ENCODE measurements around the gene RTP5.

The RTP5 gene

DNA sequence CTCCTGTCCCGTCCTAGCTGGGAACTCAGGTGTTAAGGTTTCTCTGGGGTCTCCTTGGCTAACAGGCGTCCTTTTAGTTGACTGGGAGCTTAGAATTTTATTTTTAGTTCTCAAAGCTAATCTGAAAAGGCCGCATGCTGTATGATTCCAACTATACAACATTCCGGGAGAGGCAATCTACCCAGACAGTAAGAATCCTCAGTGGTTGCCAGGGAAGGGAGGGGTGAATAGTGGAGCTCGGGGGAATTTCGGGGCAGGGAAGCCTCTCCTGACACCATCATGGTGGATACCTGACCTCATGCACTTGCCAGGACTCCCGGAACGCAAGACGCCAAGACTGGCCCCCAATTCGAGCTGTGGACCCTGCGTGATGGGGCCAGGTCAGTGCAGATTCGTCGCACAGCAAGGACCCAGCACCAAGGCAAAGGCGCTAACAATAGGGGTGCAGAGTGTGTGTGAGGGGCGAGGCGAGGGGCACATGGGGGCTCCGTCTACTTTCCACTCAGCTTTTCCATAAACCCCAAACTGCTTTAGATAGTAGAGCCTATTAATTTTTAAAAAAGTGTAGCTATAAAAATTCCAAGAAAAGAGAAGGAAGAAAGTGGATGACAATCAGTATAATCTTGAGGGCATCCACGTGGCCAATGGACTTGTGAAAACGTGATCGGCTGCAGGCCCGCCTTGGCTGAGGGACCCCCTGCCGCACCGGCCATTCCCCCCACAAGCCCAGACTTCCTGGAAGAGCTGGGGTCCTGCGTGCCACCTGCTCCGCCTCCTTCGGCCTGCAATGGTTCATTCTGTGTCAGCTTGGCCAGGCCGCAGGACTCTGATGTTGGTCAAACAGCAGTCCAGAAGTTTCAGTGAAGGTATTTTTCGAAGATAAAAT is 28.1 kb upstream of the RTP5 start:
- TF ChIP-seq, protein P1, sequence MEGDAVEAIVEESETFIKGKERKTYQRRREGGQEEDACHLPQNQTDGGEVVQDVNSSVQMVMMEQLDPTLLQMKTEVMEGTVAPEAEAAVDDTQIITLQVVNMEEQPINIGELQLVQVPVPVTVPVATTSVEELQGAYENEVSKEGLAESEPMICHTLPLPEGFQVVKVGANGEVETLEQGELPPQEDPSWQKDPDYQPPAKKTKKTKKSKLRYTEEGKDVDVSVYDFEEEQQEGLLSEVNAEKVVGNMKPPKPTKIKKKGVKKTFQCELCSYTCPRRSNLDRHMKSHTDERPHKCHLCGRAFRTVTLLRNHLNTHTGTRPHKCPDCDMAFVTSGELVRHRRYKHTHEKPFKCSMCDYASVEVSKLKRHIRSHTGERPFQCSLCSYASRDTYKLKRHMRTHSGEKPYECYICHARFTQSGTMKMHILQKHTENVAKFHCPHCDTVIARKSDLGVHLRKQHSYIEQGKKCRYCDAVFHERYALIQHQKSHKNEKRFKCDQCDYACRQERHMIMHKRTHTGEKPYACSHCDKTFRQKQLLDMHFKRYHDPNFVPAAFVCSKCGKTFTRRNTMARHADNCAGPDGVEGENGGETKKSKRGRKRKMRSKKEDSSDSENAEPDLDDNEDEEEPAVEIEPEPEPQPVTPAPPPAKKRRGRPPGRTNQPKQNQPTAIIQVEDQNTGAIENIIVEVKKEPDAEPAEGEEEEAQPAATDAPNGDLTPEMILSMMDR (IDR thresholded peaks at IDR 0.05; ENCODE audit: borderline replicate concordance, insufficient read depth, low read depth, low read length), result no peak

GRCh38 chr2:241842067-241842415 is 27.5 kb upstream of the RTP5 start:
- H3K4me3 ChIP-seq (ENCODE audit: low read depth, low read length), result no peak overlapping the region
- TF ChIP-seq, protein P1 (IDR thresholded peaks at IDR 0.05; ENCODE audit: borderline replicate concordance, insufficient read depth, low read depth, low read length), result no peak

More for the DNA sequence above, 28.1 kb upstream of the RTP5 start:
- H3K4me3 ChIP-seq (ENCODE audit: low read depth, low read length), result no peak overlapping the region

GRCh38 chr2:241842620-241843211 is 26.8 kb upstream of the RTP5 start:
- peak overlapping the region; percentile 42 for H3K4me3 ChIP-seq (ENCODE audit: low read depth, low read length)
- TF ChIP-seq, protein P1 (IDR thresholded peaks at IDR 0.05; ENCODE audit: borderline replicate concordance, insufficient read depth, low read depth, low read length), result no peak

DNA sequence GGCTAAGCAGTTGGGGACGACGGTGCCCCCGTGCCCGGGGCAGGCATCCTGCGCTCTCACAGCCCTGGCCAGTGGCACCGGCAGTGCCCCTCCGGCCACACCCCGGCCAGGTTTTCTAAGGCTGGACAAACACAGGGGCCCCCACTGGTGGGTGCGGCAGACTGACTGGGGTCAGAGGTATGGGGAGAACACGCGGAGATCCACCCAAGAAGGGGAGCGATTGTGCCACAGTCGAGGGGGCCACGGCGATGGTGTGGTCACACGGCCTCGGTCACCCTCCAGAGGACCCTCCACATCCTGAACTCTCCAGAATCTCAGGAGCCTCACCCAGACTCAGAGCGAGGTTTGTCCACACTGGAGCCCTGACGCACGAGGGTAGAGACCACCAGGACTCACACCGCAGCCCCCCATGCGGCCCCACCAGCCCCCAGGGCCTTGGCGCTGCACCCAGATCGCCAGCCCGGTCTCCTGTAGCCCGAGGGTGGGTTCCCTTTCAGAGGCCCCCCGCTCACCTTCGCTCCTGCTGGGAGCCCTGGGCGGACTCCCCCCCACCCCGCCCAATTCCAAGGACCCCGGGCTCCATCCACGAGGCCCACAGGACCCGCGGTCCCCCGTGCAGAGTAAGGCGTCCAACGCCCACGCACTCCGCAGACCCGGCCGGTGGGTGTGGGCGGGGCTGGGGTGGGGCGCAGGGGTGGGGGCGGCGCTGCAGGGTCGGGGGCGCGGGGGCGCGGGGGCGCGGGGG is 26.0 kb upstream of the RTP5 start:
- TF ChIP-seq, protein P1 (IDR thresholded peaks at IDR 0.05; ENCODE audit: borderline replicate concordance, insufficient read depth, low read depth, low read length), result no peak
- peak overlapping the region; percentile 42 for H3K4me3 ChIP-seq (ENCODE audit: low read depth, low read length)

GRCh38 chr2:241844066-241844728 is 25.3 kb upstream of the RTP5 start:
- peak overlapping the region; percentile 41 for H3K4me3 ChIP-seq (ENCODE audit: low read depth, low read length)
- TF ChIP-seq, protein P1 (IDR thresholded peaks at IDR 0.05; ENCODE audit: borderline replicate concordance, insufficient read depth, low read depth, low read length), result peak; percentile 25; the same call in 1 of the 2 replicates

DNA sequence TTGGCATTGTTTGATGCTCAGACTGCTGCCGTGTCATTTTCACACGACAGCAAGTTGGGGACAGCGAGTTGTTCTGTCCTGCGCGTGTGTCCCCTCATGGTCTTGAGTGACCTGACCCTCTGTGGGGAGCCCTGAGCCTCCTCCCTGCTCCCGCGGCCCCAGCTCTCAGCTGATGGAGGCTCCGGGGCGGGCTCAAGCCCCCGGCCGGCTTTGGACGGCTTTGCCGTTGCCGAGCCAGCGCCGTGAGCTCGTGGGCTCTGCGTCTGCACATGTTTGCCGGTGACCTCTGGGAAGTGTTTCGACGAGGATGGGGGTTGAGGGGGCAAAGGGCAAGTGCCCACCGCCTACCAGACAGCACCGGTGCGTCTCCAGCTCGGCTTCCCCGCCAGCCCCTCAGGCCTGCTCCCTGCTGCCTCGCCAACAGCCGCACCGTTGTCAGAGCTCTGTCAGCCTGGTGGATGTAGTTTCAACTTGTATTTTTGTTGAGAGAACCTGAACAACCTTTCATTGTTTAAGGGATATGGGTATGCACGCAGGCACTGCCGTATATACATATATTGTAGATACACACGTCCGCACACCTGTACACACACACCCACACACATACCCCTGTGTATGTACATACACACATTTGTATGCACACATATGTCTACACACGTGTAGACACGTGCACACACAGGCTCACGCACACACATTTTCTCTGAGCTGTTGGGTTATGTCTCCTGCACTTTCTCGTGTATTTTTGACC is 24.5 kb upstream of the RTP5 start:
- no peak overlapping the region for H3K4me3 ChIP-seq (ENCODE audit: low read depth, low read length)
- TF ChIP-seq, protein P1 (IDR thresholded peaks at IDR 0.05; ENCODE audit: borderline replicate concordance, insufficient read depth, low read depth, low read length), result no peak

Measured in GM12875 (cell line).